Epithelial cell of esophagus (primary cell): Measurements from ENCODE around the gene TMEM63A.
"Not testable (repeated sequence)": the region's sequence is repeated elsewhere in the genome, so short reads cannot be mapped to it uniquely, and the experiment has no call there.

Source experiments
- DNase-seq: peaks from one replicate; pipeline ENCODE4 v3.0.0; 2010; ENCODE audit warnings: low read depth
- H3K4me3 ChIP-seq: 2 replicates; pipeline ENCODE4 v1.5.1; 2011; ENCODE audit warnings: mild to moderate bottlenecking, low read length, control low read depth
- CTCF ChIP-seq: IDR thresholded peaks from 2 replicates; pipeline ENCODE4 v1.5.1; 2011; ENCODE audit warnings: low read depth, mild to moderate bottlenecking, low read length, control low read depth, inconsistent platforms; ENCODE audit not compliant: insufficient read depth; ENCODE audit errors: missing control alignments

The TMEM63A gene

GRCh38 chr1:225888898-225889601 is 6.9 kb upstream of the TMEM63A start, which contains the start of gene LEFTY1:
Gene LEFTY1, minus strand, starts transcription at chr1:225889146. Its CDS starts 80 bp downstream, at chr1:225889066.
- DNase-seq: no peak
- no peak for TF ChIP-seq CTCF
- no peak within 1 kb of the TSS for H3K4me3 ChIP-seq

- H3K4me3 ChIP-seq: no peak overlapping the region
- TF ChIP-seq CTCF: no peak
- DNase-seq: no peak
These were observed 6.2 kb upstream of the TMEM63A start for GRCh38 chr1:225888289-225888897.

GRCh38 chr1:225887554-225888288 is 5.5 kb upstream of the TMEM63A start:
- DNase-seq, H3K4me3 ChIP-seq: not testable (repeated sequence)

- no peak for DNase-seq
- TF ChIP-seq CTCF: no peak
- H3K4me3 ChIP-seq: no peak overlapping the region
These were observed 4.8 kb upstream of the TMEM63A start for GRCh38 chr1:225887030-225887314.

- H3K4me3 ChIP-seq: no peak overlapping the region
- no peak for DNase-seq
- no peak for TF ChIP-seq CTCF
These were observed 4.2 kb upstream of the TMEM63A start for GRCh38 chr1:225886159-225887029.

GRCh38 chr1:225885336-225885735 is 3.2 kb upstream of the TMEM63A start:
- no peak for DNase-seq
- no peak overlapping the region for H3K4me3 ChIP-seq
- no peak for TF ChIP-seq CTCF
